ENCODE results near the gene NFATC2. TPM values are rescaled to one million over a fixed set of nuclear protein-coding genes. Genes with fewer than 3 reads are reported as not detected.

Gene NFATC2
- total and polyA plus RNA-seq, 2 of the 8 experiments (the other 6 are each of a cell fraction or from before 2014, with no cell fraction given): 0.27 to 0.91 TPM

- Histone ChIP-seq H3K79me1 (ENCODE audit: low read depth, low read length) (no peaks in the 10 kb centered on the region), H3K9ac (replicated peaks in 1 of 4; ENCODE audit: extremely low read depth in 1 of 4, low read depth in 3 of 4, low read length in 3 of 4) (no peak overlapping the region), H3K23ac (ENCODE audit: insufficient read length) (no peak overlapping the region), H3K4me2 (ENCODE audit: insufficient read depth in 1 of 2, low read depth in 2 of 2, low read length in 2 of 2) (no peak overlapping the region), H3K27me3 (replicated peaks in 1 of 4; ENCODE audit: control insufficient read depth in 3 of 4, extremely low read depth in 1 of 4, insufficient read depth in 3 of 4, low read length in 3 of 4) (no peaks in the 10 kb centered on the region), H3K79me2 (ENCODE audit: control insufficient read depth in 1 of 2, insufficient read depth in 2 of 2, low read length in 2 of 2) (no peaks in the 10 kb centered on the region), H3K18ac (ENCODE audit: extremely low read depth, low read length) (no peak overlapping the region), H3K36me3 (ENCODE audit: control insufficient read depth in 2 of 4, insufficient read depth in 4 of 4, low read length in 3 of 4) (no peaks in the 10 kb centered on the region), H3K56ac (replicated peaks; ENCODE audit: insufficient read length, low read depth, low read length) (no peak overlapping the region), H2BK120ac (replicated peaks; ENCODE audit: low read depth, low read length) (no peak overlapping the region), H4K91ac (replicated peaks; ENCODE audit: insufficient read length, low read length) (no peak overlapping the region), H3K9me3 (ENCODE audit: insufficient read depth in 2 of 2, low read depth in 1 of 2, low read length in 1 of 2) (no peaks in the 10 kb centered on the region), H2AFZ (ENCODE audit: low read length) (no peak overlapping the region), H3K4me3 (ENCODE audit: extremely low read depth in 1 of 4, insufficient read depth in 2 of 4, low read depth in 3 of 4, low read length in 4 of 4) (no peak overlapping the region), H2BK5ac (ENCODE audit: low read depth, low read length) (no peak overlapping the region), H2AK5ac (ENCODE audit: low read depth, low read length) (no peak overlapping the region), H2BK20ac (ENCODE audit: low read length) (no peak overlapping the region), H4K20me1 (replicated peaks in 1 of 2; ENCODE audit: control insufficient read depth in 1 of 2, insufficient read depth in 2 of 2, low read length in 2 of 2) (no peaks in the 10 kb centered on the region), H3K4me1 (replicated peaks in 1 of 4; ENCODE audit: control insufficient read depth in 3 of 4, insufficient read depth in 4 of 4, low read length in 3 of 4) (no peaks in the 10 kb centered on the region), H2BK15ac (ENCODE audit: low read length) (no peak overlapping the region), H3K4ac (replicated peaks; ENCODE audit: insufficient read length, low read depth, low read length) (no peak overlapping the region), H2BK12ac (ENCODE audit: low read depth, low read length) (no peak overlapping the region), H3K23me2 (ENCODE audit: low read depth, low read length) (no peaks in the 10 kb centered on the region), H4K8ac (ENCODE audit: extremely low read depth, insufficient read depth, low read length) (no peak overlapping the region), H3K27ac (ENCODE audit: low read depth, low read length) (no peak overlapping the region), H4K5ac (ENCODE audit: insufficient read length, low read depth, low read length) (no peak overlapping the region), H3K14ac (ENCODE audit: insufficient read length) (no peak overlapping the region)
- WGBS, 2 experiments (ENCODE audit: extremely low coverage in 1 of 2, insufficient coverage in 1 of 2, insufficient read length in 1 of 2, insufficient replicate concordance in 2 of 2, low coverage in 1 of 2, low lambda C conversion rate in 2 of 2, missing lambda C conversion rate in 1 of 2): 92% methylated on average over 8 of the region's 8 CpGs; no CpG with 5 or more reads in 1 of the 2 experiments
- ChIA-PET POLR2A (ENCODE audit: partially characterized antibody) (no interaction called here), CTCF (ENCODE audit: partially characterized antibody) (interaction anchor here (0.7 to 1.3 kb wide), 5 partner anchors 11 to 602 kb away, joined by 3 to 8 read pairs (median 4); no protein-coding TSS in a partner anchor)
- TF ChIP-seq SP1 (IDR thresholded peaks at IDR 0.05; ENCODE audit: low read depth, low read length) (no peak), RFX5 (IDR thresholded peaks at IDR 0.05; ENCODE audit: borderline replicate concordance, low read depth, low read length) (no peak), JUN (IDR thresholded peaks at IDR 0.05; ENCODE audit: low read depth, low read length) (no peak), KDM4A (IDR thresholded peaks at IDR 0.05; ENCODE audit: low read depth, low read length, severe bottlenecking) (no peak), HDAC2 (IDR thresholded peaks at IDR 0.05; ENCODE audit: borderline replicate concordance in 1 of 2, low read depth in 2 of 2, low read length in 2 of 2) (no peak), EP300 (IDR thresholded peaks at IDR 0.05; ENCODE audit: borderline replicate concordance in 1 of 2, low read depth in 2 of 2, low read length in 2 of 2) (no peak), CTCF (IDR thresholded peaks at IDR 0.05; ENCODE audit: control extremely low read depth in 1 of 3, insufficient read depth in 1 of 3, low read depth in 1 of 3, low read length in 3 of 3) (no peak), SP4 (IDR thresholded peaks at IDR 0.05; ENCODE audit: low read length) (no peak)
- no peak for DNase-seq (ENCODE audit: low read depth in 1 of 2, low spot score in 2 of 2)
- FAIRE-seq: no peak
Measured at GRCh38 chr20:51584116-51584515, 41.6 kb upstream of the NFATC2 start.
